Measurements from ENCODE around the gene ABCF2.

Gene ABCF2

DNA sequence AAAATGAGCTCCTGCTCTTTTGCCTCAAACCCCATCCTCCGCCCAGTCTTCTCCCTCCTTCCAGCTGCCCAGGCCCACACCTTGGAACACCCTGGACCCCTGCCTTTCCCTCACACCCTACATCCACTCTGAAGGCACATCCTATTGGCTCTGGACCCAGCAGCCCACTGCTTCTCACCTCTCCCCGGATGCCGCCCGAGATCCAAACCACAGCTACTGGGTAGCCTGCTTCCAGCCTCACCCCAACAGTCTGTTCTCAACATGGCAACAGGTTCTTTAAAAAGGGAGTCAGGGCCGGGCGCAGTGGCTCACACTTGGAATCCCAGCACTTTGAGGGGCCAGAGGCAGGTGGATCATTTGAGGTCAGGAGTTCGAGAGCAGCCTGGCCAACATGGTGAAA lies 31.0 kb upstream of the ABCF2 start:
- no peak for DNase-seq (ENCODE audit: low spot score in 2 of 2)
- no peak overlapping the region for H3K4me3 Mint-ChIP-seq
- no peaks in the 10 kb centered on the region for H3K4me1 Mint-ChIP-seq
- no peak for ATAC-seq
- no peak overlapping the region for H3K27ac Mint-ChIP-seq
- H3K36me3 Mint-ChIP-seq = peaks cover 5% of the 10 kb centered on the region
- no peaks in the 10 kb centered on the region for H3K9me3 Mint-ChIP-seq

DNA sequence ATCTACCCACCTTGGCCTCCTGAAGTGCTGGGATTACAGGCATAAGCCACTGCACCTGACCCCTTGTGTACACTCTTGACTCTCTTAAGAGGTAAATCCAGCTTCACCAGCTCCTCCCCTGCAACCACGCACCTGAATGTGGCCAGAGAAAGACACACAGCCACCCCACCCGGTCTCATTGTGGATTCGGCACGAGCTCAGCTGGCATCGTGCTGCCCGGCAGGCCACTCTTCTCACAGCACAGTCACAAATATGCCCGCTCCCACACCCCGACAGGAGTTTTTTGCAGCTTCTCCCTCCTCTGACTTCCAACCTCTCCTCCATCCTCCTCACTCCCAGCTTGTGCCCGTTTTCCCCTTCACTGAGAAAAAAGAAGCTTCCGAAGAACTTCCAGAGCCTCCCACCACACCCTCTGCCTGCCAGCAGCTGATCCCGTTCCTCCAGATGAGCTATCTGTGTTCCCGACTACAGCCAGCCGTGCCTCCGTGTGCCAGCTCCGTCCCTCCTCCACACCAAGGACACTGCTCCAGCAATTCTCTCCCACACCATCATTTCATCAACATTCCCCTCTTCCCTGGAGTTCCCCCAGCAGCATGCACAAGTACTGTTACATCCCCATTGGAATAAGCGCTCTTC lies 29.5 kb upstream of the ABCF2 start:
- Mint-ChIP-seq H3K4me3 (no peak overlapping the region), H3K4me1 (peaks cover 9% of the 10 kb centered on the region), H3K9me3 (no peaks in the 10 kb centered on the region), H3K36me3 (peaks cover 5% of the 10 kb centered on the region), H3K27ac (peak overlapping the region; percentile 35)
- no peak for ATAC-seq
- no peak for DNase-seq (ENCODE audit: low spot score in 2 of 2)

DNA sequence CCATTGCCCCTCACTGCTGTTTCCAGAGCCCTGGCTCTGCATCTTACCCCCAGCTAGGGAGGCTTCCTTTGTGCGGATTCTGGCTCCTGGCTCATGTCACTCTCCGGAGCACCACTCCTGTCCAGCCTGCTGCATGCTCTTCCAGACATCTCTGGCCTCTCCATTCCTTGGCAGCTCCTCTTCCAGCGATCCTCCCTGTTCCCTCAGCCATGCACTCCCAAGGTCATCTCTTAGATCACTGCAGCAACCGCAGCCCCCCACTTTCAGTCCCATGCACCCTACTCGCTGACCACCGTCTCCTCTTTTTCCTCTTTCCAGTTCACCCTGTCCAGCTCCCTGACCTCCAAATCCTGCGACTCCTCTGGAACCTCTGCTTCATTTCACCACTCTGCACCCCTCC lies 28.4 kb upstream of the ABCF2 start:
- Mint-ChIP-seq H3K4me3 (no peak overlapping the region), H3K4me1 (peaks cover 20% of the 10 kb centered on the region), H3K9me3 (no peaks in the 10 kb centered on the region), H3K27ac (peak overlapping the region; percentile 64), H3K36me3 (peaks cover 5% of the 10 kb centered on the region)
- DNase-seq (ENCODE audit: low spot score in 2 of 2) = no peak
- no peak for ATAC-seq

DNA sequence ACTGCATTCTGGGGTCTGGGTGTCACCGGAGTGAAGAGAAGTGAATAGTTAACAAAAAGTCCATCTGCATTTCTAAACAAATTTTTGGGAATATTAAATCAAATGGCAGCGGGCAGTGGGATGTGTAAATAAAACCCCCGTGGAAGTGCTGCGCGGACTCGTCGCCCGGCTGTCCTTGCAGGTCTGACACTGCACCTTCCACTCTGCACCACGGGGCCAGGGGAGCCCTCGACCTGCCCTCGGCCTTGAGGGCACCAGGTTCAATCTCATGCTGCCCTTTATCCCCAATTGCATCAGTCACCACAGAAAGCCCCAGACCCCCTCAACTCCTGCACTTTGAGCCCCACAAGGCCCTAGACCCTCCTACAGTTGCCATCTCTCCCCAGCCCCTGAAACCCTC lies 27.8 kb upstream of the ABCF2 start:
- Mint-ChIP-seq H3K4me1 (peaks cover 22% of the 10 kb centered on the region), H3K9me3 (no peaks in the 10 kb centered on the region), H3K4me3 (no peak overlapping the region), H3K27ac (peak overlapping the region; percentile 64), H3K36me3 (peaks cover 5% of the 10 kb centered on the region)
- DNase-seq (ENCODE audit: low spot score in 2 of 2) = no peak
- no peak for ATAC-seq

DNA sequence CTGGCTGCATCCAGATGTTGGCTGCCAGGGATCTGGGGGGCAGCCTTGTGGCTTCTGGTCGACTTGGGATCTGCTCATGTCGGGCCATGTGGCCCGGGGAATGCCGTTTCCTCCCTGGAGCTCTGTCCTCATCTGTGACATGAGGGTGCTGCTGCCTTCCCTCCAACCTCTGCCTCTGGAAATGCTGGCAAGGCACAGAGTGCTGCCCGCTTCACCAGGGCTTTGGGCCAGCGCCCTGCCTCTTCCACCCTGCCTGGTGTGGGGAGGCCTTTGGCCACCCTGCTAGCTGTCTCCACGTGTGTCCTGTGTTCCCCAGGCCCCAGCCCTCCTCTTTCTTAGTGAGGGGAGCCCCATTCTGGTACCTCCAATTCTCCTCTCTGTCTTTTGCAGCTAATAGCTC lies 27.3 kb upstream of the ABCF2 start:
- no peaks in the 10 kb centered on the region for H3K9me3 Mint-ChIP-seq

DNA sequence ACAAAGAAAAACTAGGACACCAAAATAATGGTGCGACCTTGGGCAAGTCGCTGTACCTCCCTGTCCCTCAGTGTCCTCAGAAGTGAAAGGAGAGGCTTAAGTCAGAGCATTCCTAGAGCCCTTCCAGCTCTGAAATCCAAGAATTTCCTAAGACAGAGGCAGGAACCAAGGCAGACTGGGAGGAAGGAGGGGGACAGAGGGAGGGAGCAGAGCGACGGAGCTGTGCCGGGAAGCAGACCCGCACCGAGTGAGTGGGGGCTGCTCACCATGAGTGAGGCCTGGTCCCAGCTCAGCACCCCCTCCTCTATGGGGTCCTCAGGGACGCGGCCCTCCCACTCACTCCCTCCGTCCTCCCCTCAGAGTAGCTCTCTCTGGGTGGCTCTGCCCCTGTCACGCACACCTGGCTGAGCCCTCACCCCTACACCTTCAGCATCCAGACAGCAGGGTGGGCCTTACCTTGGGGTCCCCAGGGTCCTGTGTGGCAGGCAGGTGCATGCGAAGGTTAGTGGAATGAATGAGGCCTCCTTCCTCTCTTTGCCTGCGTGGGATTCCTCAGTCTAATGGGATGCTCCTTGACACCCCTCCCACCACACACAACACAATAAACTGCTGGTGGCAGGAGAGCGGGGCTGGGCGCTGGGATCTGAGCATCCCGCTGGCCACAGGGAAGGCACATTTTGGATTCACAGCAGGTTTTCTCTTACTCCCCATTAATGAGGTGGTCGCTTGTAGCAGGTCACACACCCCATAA lies 26.1 kb upstream of the ABCF2 start:
- peaks cover 5% of the 10 kb centered on the region for H3K36me3 Mint-ChIP-seq
- no peaks in the 10 kb centered on the region for H3K9me3 Mint-ChIP-seq
- no peak for ATAC-seq
- peak overlapping the region; percentile 83 for H3K4me3 Mint-ChIP-seq
- H3K4me1 Mint-ChIP-seq = peaks cover 35% of the 10 kb centered on the region
- DNase-seq (ENCODE audit: low spot score in 2 of 2) = no peak
- H3K27ac Mint-ChIP-seq = no peak overlapping the region

More for the DNA sequence above, 27.3 kb upstream of the ABCF2 start:
- Mint-ChIP-seq H3K4me1 (peaks cover 25% of the 10 kb centered on the region), H3K4me3 (no peak overlapping the region), H3K27ac (no peak overlapping the region), H3K36me3 (peaks cover 5% of the 10 kb centered on the region)
- no peak for DNase-seq (ENCODE audit: low spot score in 2 of 2)
- ATAC-seq = no peak

DNA sequence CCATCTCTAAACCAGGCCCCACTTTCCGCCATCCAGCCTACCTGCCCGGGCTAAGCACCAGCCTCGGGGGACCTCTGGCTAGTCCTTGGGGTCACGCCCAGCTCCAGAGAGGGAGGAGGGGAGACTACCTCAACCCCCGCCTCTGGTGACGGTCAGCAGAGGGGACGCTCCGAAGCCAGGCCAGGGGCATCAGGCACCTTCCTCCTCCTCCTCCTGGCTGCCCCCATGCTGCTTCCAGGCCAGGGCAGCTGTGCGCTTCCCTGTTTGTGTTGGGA lies 25.5 kb upstream of the ABCF2 start:
- no peaks in the 10 kb centered on the region for H3K9me3 Mint-ChIP-seq
- H3K4me1 Mint-ChIP-seq = peaks cover 41% of the 10 kb centered on the region
- peak overlapping the region; percentile 83 for H3K4me3 Mint-ChIP-seq
- DNase-seq (ENCODE audit: low spot score in 2 of 2) (no peak), ATAC-seq (no peak)
- peaks cover 5% of the 10 kb centered on the region for H3K36me3 Mint-ChIP-seq
- H3K27ac Mint-ChIP-seq = no peak overlapping the region

DNA sequence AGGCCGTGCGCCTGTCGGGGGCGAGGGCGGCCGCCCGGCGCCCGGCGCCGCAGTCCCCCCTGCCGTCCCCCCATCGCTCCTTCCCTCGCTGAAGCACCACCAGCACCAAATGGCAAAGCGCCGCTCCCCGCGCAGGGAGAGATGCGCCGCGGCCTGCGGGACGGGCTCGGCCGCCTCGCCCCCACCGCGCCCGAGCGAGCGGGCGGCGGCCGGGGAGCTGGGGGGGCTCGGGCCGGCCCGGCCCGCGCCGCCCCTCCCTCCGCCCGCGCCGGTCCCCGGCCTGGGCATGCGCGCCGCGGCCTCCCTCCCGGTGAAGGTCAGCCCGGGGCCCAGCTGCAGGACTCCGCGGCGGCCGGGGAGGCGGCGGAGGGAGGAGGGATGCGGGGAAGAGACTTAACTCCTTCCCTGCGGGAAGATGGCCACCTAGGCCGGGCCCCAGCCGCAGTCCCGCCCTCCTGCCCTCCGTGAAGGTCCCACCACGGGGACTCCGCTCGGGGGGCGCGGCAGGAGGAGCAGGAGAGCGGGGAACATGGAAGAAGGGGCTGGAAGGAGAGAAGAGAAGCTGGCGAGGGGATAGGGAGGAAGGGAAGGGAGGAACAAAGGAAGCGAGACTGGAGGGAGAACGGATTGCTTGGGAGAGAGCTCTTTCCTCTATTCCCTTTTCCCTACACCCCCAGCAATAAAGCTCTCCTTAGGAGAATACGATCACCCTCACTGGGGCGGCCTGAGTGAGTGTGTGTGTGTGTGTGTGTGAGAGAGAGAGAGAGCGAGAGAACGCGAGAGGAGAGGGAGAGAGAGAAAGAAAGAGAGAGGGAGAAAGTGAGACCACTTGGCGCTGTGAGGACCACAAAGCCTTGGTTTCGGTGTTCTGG lies 24.9 kb upstream of the ABCF2 start:
- DNase-seq (ENCODE audit: low spot score in 2 of 2) = no peak
- H3K27ac Mint-ChIP-seq = no peak overlapping the region
- H3K4me3 Mint-ChIP-seq = peak overlapping the region; percentile 83
- ATAC-seq = peak; percentile 29
- H3K36me3 Mint-ChIP-seq = peaks cover 5% of the 10 kb centered on the region
- peaks cover 44% of the 10 kb centered on the region for H3K4me1 Mint-ChIP-seq
- H3K9me3 Mint-ChIP-seq = no peaks in the 10 kb centered on the region

DNA sequence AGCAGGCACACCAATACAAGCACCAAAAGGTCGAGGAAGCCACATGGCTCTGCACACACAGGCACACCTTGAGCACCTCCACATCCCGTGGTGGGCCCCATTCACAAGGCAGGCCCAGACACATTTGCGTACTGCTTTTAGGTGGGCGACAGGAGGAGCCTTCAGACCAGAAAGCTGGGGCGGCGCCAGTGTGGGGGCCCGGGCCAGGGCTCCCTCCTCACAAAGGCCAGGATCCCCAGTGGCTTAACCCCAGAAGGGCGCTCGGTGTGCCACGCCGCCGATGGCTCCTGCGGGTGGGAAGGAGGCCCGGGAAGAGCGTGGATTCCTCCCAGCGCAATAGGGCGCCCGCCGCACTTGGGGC lies 24.3 kb upstream of the ABCF2 start:
- Mint-ChIP-seq H3K4me1 (peaks cover 51% of the 10 kb centered on the region), H3K36me3 (peaks cover 4% of the 10 kb centered on the region), H3K4me3 (peak overlapping the region; percentile 83), H3K27ac (no peak overlapping the region), H3K9me3 (no peaks in the 10 kb centered on the region)
- ATAC-seq (no peak), DNase-seq (ENCODE audit: low spot score in 2 of 2) (no peak)

DNA sequence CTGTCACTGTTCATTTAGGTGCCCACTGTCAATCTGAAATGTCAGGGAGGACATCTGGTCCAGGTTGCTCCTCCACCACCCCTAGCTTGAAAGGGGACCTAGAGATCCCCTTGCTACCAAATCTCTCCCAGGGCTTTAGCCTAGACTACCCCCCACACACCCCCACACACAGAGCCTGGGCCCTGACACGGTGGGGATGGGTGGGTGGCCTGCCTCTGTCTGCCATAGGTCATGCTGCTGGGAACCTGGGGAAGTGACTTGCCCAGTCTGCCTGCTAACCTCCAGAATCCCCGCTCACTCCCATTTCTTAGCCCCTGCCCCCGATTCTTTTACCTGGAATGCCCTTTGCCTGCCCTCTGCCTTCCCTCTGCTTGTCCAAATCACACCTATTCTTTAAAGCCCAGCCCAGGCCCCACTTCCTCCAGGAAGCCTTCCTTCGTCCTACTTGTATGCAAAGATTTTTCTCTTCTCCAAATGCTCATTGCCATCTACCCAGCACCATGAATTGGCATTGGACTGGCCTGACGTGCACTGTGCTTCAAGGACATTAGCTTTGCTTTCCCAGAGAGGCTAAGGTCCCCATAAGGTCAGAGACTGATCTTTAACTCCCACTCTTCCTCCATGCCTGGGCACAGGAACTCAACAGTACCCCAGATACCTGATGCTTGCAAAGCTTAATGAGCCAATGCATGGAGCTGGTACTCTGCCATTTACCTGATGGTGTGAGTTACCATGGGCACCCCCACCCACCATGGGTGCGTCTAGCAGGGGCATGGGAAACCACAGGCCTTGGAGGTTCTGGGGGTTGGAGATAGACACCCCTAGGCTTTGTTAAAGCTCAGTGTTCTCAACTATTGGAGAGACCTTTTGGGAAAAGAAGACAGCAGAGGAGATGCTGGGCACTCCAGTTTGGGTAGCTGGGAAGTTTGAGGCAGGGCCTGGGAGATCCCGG lies 23.5 kb upstream of the ABCF2 start:
- ATAC-seq = no peak
- no peaks in the 10 kb centered on the region for H3K9me3 Mint-ChIP-seq
- no peak for DNase-seq (ENCODE audit: low spot score in 2 of 2)
- peak overlapping the region; percentile 83 for H3K4me3 Mint-ChIP-seq
- no peak overlapping the region for H3K27ac Mint-ChIP-seq
- peaks cover 7% of the 10 kb centered on the region for H3K36me3 Mint-ChIP-seq
- H3K4me1 Mint-ChIP-seq = peaks cover 56% of the 10 kb centered on the region

DNA sequence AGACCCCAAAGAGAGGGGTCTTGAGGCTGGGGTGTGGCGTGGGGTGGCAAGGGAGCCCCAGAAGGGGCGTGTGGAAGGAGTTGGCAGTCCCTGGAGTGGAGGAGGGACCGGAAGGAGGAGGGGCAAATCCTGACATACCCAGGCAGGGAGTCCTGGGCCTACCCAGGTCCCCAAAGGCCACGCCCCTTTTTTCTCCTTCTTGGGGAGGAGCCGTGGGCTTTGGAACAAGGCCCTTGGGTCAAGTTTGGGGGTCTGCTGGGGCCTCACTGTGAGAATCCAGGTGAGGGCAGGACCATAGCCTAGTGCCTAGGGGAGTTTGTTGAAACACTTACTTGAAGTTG lies 22.7 kb upstream of the ABCF2 start:
- peaks cover 59% of the 10 kb centered on the region for H3K4me1 Mint-ChIP-seq
- H3K36me3 Mint-ChIP-seq = peaks cover 7% of the 10 kb centered on the region
- ATAC-seq (no peak), DNase-seq (ENCODE audit: low spot score in 2 of 2) (no peak)
- peak overlapping the region; percentile 83 for H3K4me3 Mint-ChIP-seq
- peak overlapping the region; percentile 41 for H3K27ac Mint-ChIP-seq
- H3K9me3 Mint-ChIP-seq = no peaks in the 10 kb centered on the region

DNA sequence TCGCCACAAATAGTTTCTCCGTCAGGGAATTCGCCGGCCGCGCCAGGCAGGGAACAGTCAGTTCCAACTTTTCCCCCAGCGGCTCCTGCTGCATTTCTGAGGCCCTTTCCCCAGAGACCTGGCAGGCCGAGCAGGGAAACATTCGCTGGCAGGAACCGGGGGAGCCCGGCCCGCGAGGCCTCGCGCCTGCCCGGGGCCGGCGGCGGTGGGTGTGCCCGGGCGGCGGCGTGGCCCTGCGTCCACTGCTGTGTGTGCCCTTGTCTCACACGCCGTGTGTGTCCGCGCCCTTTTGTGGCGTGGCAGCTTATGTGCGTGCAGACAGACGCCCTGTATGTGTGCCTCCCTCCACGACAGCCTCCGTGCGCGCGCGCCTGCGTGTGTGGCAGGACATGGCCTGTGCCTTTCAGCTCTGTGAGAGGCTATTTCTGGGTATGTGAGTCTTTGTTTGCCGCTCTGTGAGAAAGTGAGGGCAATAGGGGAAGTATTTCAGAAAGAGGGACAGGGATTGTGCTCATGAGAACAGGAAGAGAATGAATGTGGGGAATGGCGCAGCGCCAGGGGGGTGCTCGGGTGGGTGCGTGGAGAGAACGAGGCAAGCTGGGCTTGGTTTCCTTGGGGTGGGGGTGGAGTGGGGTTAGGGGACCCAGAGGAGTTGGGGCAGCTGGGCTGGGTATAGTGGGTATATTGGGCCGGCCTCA lies 22.2 kb upstream of the ABCF2 start:
- Mint-ChIP-seq H3K4me1 (peaks cover 62% of the 10 kb centered on the region), H3K9me3 (no peaks in the 10 kb centered on the region), H3K27ac (peak overlapping the region; percentile 41), H3K4me3 (peak overlapping the region; percentile 83), H3K36me3 (peaks cover 7% of the 10 kb centered on the region)
- ATAC-seq (peak; percentile 35), DNase-seq (ENCODE audit: low spot score in 2 of 2) (peak in 1 of 2 donors; percentile 27)

DNA sequence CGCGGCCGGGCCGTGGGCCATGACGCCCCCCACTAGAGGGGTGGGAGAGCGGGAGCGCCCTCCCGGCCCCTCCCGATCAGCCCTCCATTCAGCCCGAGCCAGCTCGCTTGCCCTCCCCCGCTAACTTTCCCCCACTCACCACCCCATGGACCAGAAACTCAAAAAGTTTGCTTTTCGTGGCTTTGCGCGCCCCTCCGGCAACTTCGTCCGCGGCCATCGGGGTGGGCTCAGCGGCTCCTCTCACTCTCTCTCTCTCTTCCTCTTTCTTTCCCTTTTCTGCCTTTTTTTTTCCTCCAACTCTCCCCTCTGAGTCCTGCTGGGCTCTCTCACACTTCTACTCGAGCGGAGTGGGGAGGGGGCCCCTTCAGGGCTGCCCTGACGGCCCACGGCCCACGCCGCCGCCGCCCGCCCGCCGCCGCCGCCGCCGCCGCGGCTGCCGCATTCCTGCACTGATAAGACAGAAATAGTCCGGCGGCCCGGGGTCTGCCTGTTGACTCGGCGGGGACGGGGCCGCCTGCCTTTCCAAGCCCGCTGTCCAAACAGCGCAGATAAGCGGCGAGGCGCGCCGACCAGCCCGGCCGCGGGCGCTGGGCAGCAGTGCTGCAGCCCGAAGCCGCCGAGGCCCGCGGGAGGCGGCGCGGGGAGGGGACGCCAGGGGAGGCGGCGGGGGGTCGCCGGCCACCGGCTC lies 21.5 kb upstream of the ABCF2 start, which contains the start of gene SMARCD3:
SMARCD3 (minus strand) TSS at position 349 of the 688 bp plus-strand sequence; CDS start at position 217, 132 bp downstream.
- Mint-ChIP-seq H3K27ac (peak within 1 kb of the TSS; percentile 61), H3K9me3 (no peaks in the 10 kb centered on the region), H3K4me1 (peaks cover 69% of the 10 kb centered on the region), H3K36me3 (peaks cover 7% of the 10 kb centered on the region), H3K4me3 (peak within 1 kb of the TSS; percentile 83)
- peak; percentile 29 for ATAC-seq
- peak in 1 of 2 donors; percentile 22 for DNase-seq (ENCODE audit: low spot score in 2 of 2)

Data from stimulated activated effector memory CD8-positive, alpha-beta T cell treated with anti-CD3 and anti-CD28 coated beads, Interleukin-12 subunit alpha, Interleukin-12 subunit beta, amount 100 ng/mL, for 72 hours (primary cell).